AG04450 (cell line): ENCODE measurements around the gene RHAG. TPM values are rescaled to one million over a fixed set of nuclear protein-coding genes. Genes with fewer than 3 reads are reported as not detected.

Experiments
- CTCF ChIA-PET: fragments of 300-600, 350-600 bp; formaldehyde crosslinking; extraction: SDS; loops from one replicate; lab custom pipeline; 2022; ENCODE audit warnings: antibody characterized with exemption, inconsistent platforms; lab: Charles Lee
- POLR2A ChIA-PET: fragments of 350-600 bp; formaldehyde crosslinking; extraction: SDS; loops from one replicate; lab custom pipeline; 2021; ENCODE audit warnings: antibody characterized with exemption, inconsistent platforms; lab: Yijun Ruan, JAX
- DNase-seq: peaks from one replicate; pipeline ENCODE4 v3.0.0-alpha.2; 2011; ENCODE audit warnings: low read depth, low spot score
- H3K27ac ChIP-seq: one replicate; pipeline ENCODE4 v1.5.1; 2012; ENCODE audit warnings: low read depth, low read length, control low read depth
- H3K27me3 ChIP-seq: one replicate; pipeline ENCODE4 v1.6.0; 2012; ENCODE audit warnings: low read length; ENCODE audit not compliant: control insufficient read depth, insufficient read depth
- H3K4me3 ChIP-seq: 2 replicates; pipeline ENCODE4 v1.5.1; 2011; ENCODE audit warnings: mild to moderate bottlenecking, low read depth, low read length, control low read depth
- H3K9me3 ChIP-seq: 2 replicates; pipeline ENCODE4 v1.5.1; 2012; ENCODE audit warnings: low read length; ENCODE audit not compliant: control insufficient read depth, insufficient read depth
- polyA plus RNA-seq: library from polyadenylated mRNA; depleted of rRNA; stranded (reverse); fragments of >200 nt; gene quantifications from 2 replicates; pipeline ENCODE4 v1.2.3, GENCODE V29; 2011
- TF ChIP-seq, protein P1 (sequence below): IDR thresholded peaks from 2 replicates; pipeline ENCODE4 v1.5.1; 2011; ENCODE audit warnings: low read depth, low read length, control low read depth, inconsistent platforms

Gene RHAG
- polyA plus RNA-seq, 1 experiment, result not detected

DNA sequence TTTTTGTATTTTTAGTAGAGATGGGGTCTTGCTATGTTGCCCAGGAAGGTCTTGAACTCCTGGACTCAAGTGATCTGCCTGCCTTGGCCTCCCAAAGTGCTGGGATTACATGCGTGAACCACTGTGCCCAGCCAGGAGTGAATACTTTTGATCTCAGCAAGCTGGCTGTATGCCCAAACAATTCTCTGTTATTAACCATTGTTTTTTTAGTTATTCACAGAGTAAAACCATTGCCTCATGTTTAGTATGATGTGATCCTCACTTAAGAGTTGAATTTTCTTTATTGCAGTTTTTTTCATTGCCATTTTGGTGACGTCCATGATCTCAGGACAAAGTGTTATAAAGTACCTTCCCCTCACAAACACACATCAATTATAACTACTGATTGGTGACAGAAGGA, 71.4 kb downstream of the RHAG start:
- TF ChIP-seq, protein P1, sequence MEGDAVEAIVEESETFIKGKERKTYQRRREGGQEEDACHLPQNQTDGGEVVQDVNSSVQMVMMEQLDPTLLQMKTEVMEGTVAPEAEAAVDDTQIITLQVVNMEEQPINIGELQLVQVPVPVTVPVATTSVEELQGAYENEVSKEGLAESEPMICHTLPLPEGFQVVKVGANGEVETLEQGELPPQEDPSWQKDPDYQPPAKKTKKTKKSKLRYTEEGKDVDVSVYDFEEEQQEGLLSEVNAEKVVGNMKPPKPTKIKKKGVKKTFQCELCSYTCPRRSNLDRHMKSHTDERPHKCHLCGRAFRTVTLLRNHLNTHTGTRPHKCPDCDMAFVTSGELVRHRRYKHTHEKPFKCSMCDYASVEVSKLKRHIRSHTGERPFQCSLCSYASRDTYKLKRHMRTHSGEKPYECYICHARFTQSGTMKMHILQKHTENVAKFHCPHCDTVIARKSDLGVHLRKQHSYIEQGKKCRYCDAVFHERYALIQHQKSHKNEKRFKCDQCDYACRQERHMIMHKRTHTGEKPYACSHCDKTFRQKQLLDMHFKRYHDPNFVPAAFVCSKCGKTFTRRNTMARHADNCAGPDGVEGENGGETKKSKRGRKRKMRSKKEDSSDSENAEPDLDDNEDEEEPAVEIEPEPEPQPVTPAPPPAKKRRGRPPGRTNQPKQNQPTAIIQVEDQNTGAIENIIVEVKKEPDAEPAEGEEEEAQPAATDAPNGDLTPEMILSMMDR, result no peak
- Histone ChIP-seq H3K27me3 (peaks cover under 1% of the 10 kb centered on the region), H3K27ac (no peak overlapping the region), H3K4me3 (no peak overlapping the region), H3K9me3 (no peaks in the 10 kb centered on the region)
- ChIA-PET CTCF (interaction anchor here (2.7 kb wide), 1 partner anchor 34 kb away, joined by 14 read pairs; no protein-coding TSS in a partner anchor), POLR2A (no interaction called here)
- no peak for DNase-seq

DNA sequence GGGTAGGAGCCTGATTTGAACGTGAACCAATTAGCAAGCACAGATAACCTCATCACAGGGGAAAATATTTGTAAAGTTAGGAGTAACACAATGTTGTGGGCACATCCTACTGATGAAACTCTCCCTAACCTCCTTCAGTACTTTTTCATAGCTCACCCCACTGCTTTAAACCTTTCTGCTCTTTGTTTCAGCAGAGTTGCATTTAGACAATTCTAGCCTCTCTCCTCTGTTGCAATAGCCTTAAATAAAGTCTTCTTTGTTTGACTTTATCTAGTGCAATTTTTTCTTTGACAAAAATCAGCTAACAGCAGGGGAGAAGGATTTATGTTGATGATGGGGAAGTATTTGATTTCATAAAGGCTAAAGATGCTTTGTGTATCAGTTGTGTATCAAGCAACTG, 72.1 kb downstream of the RHAG start:
- H3K27me3 ChIP-seq, result no peaks in the 10 kb centered on the region
- POLR2A ChIA-PET, result no interaction called here
- CTCF ChIA-PET, result interaction anchor here (2.7 kb wide), 1 partner anchor 33 kb away, joined by 14 read pairs; no protein-coding TSS in a partner anchor

DNA sequence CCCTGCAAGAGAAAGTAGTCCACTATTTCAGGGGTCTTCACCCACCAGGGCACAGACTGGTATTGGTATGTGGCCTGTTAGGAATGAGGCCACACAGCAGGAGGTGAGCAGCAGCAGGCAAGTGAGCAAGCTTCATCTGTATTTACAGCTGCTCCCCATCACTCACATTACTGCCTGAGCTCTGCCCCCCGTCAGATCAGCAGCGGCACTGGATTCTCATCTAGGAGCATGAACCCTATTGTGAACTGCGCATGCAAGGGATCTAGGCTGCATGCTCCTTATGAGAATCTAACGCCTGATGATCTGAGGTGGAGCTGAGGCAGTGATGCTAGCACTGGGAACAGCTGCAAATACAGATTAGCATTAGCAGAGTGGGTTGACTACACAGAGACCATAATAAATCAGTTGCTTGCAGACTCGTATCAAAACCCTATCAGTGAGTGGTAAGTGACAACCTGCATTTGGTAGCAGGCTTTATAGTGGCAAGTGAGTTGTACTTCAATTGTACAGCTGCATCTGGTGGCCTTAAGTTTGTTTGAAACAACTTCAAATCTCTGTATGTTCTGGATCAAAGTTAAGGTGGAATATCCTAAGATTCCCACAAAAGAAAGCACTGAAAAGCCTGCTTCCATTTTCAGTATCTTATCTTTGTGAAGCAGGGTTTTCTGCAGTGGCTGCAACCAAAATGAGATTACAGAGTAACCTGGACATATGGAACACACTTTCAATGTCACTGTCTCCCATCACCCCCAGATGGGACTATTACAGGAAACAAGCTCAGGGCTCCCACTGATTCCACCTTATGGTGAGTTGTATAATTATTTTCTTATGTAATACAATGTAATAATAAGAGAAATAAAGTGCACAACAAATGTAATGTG, 73.4 kb downstream of the RHAG start:
- no peak for DNase-seq
- CTCF ChIA-PET, result interaction anchor here (1.1 to 2.7 kb wide), 4 partner anchors 8 to 44 kb away, joined by 3 to 22 read pairs (median 11); no protein-coding TSS in a partner anchor
- Histone ChIP-seq H3K9me3 (no peaks in the 10 kb centered on the region), H3K27me3 (no peaks in the 10 kb centered on the region), H3K27ac (no peak overlapping the region), H3K4me3 (no peak overlapping the region)
- POLR2A ChIA-PET, result no interaction called here
- TF ChIP-seq, protein P1, result no peak

More for the DNA sequence above, 72.1 kb downstream of the RHAG start:
- TF ChIP-seq, protein P1, result no peak
- Histone ChIP-seq H3K4me3 (no peak overlapping the region), H3K27ac (no peak overlapping the region), H3K9me3 (no peaks in the 10 kb centered on the region)
- DNase-seq, result no peak

DNA sequence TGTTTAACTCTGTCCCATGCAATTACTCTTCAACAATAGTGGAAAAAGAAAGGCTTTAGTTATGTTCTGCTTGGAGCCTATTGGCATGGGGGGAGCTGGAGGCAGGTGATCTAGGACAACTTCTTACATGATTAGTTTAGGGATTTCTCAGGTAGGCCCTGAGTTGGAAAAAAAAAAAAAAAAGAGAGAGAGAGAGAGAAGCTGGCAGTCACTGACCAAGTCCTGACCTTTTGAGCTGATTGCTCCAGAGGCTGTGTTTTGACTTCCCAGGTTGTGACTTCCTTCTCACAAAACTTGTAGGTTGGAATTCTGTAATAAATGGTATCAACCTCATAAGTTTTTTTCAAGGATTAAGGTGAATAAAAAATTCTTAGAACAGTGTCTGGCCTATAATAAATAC, 78.4 kb downstream of the RHAG start:
- Histone ChIP-seq H3K27ac (no peak overlapping the region), H3K9me3 (no peaks in the 10 kb centered on the region), H3K4me3 (no peak overlapping the region), H3K27me3 (no peaks in the 10 kb centered on the region)
- CTCF ChIA-PET, result interaction anchor here (1.7 kb wide), 1 partner anchor 49 kb away, joined by 6 read pairs; no protein-coding TSS in a partner anchor
- POLR2A ChIA-PET, result no interaction called here
- TF ChIP-seq, protein P1, result no peak
- DNase-seq, result no peak

DNA sequence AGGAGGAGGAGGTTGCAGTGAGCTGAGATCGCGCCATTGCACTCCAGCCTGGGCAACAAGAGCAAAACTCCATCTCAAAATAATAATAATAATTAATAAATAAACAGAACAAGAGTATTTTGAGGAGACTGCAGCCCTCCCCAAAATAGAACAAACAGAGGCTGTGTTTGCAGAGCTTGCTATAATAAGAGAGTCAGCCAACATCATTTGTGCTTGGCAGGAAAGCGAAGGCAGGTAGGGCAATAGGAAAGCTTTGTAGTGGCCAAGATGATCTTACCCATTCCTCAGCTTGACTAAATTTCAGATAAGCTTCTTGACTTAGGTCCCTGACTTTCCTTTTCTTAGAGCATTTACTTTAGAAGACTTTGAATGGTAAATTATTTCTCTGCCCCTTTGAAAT, 79.5 kb downstream of the RHAG start:
- Histone ChIP-seq H3K4me3 (no peak overlapping the region), H3K27ac (no peak overlapping the region), H3K27me3 (no peaks in the 10 kb centered on the region), H3K9me3 (no peaks in the 10 kb centered on the region)
- POLR2A ChIA-PET, result interaction anchor here (1.1 kb wide), 1 partner anchor 12 kb away, joined by 4 read pairs; no protein-coding TSS in a partner anchor
- CTCF ChIA-PET, result no interaction called here
- DNase-seq, result no peak
- TF ChIP-seq, protein P1, result no peak
